Measurements from ENCODE around the gene TMED1. TPM values are rescaled to one million over a fixed set of nuclear protein-coding genes. Genes with fewer than 3 reads are reported as not detected.

The TMED1 gene
- total RNA-seq, 1 donor from 2014 or later: 20.4 TPM

DNA sequence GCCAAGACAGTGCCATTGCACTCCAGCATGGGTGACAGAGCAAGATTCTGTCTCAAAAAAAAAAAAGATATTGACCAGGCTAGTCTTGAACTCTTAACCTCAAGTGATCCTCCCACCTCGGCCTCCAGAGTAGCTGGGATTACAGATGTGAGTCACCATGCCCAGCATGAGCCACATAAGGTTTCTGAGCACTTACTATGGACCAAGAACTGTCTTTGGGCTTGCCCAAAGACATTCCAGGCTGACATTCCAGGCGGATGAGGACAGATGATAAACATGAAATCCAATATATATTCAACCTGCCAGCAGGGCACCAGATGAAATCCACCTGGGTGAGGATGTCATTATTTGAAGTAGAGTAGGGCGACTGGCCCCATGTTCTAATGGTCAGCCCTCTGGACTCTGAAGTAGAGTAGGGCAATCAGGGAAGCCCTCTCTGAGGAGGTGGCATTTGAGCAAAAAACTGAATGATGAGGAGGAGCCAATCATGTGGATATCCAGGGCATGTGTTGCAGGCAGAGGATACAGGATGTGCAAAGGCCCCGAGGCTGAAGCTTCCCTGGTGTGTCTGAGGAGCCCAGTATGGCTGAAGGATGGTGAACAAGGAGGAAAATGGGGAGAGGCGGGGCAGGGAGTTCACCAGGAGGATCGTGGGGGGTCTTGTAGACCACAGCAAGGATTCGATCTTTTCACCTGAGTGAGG is 16.2 kb upstream of the TMED1 start:
- H3K4me1 ChIP-seq: no peaks in the 10 kb centered on the region
- no peak overlapping the region for H3K27ac ChIP-seq
- H3K4me3 ChIP-seq: no peak overlapping the region
- no peaks in the 10 kb centered on the region for H3K9me3 ChIP-seq
- intact Hi-C loops (cut with DNase I): no loop called here
- TF ChIP-seq POLR2AphosphoS5 (IDR thresholded peaks at IDR 0.05; ENCODE audit: insufficient read depth in 1 of 2, low read depth in 1 of 2): no peak
- no peak for TF ChIP-seq POLR2A (IDR thresholded peaks at IDR 0.05)
- TF ChIP-seq, protein P1, sequence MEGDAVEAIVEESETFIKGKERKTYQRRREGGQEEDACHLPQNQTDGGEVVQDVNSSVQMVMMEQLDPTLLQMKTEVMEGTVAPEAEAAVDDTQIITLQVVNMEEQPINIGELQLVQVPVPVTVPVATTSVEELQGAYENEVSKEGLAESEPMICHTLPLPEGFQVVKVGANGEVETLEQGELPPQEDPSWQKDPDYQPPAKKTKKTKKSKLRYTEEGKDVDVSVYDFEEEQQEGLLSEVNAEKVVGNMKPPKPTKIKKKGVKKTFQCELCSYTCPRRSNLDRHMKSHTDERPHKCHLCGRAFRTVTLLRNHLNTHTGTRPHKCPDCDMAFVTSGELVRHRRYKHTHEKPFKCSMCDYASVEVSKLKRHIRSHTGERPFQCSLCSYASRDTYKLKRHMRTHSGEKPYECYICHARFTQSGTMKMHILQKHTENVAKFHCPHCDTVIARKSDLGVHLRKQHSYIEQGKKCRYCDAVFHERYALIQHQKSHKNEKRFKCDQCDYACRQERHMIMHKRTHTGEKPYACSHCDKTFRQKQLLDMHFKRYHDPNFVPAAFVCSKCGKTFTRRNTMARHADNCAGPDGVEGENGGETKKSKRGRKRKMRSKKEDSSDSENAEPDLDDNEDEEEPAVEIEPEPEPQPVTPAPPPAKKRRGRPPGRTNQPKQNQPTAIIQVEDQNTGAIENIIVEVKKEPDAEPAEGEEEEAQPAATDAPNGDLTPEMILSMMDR (IDR thresholded peaks at IDR 0.05): no peak
- no peaks in the 10 kb centered on the region for H3K36me3 ChIP-seq
- no peaks in the 10 kb centered on the region for H3K27me3 ChIP-seq
- DNase-seq (ENCODE audit: extremely low spot score in 2 of 2): no peak

DNA sequence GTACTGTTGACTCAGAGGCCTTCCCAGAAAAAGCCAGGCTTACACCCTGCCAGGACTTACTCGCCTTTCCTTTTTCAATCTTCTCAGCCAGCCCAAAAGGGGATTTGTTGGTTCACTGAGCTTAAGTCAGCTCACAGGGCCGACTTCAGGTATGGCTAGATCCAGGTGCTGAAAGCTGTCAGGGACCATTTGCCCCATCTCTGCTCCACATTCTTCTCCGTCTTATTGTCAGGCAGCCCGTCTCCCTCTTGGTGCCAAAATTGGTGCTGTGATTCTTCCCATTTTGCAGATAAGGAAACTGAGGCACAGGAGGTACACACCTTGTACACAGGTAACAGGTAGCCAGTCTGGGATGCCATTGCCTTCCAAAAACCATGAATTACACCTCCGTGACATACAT is 14.6 kb upstream of the TMED1 start:
- H3K4me1 ChIP-seq: no peaks in the 10 kb centered on the region
- no peaks in the 10 kb centered on the region for H3K36me3 ChIP-seq
- no peaks in the 10 kb centered on the region for H3K9me3 ChIP-seq
- TF ChIP-seq, protein P1 (IDR thresholded peaks at IDR 0.05): no peak
- no peak for TF ChIP-seq POLR2AphosphoS5 (IDR thresholded peaks at IDR 0.05; ENCODE audit: insufficient read depth in 1 of 2, low read depth in 1 of 2)
- no peak for TF ChIP-seq POLR2A (IDR thresholded peaks at IDR 0.05)
- DNase-seq (ENCODE audit: extremely low spot score in 2 of 2): no peak
- no peaks in the 10 kb centered on the region for H3K27me3 ChIP-seq
- H3K4me3 ChIP-seq: no peak overlapping the region
- H3K27ac ChIP-seq: no peak overlapping the region
- intact Hi-C loops (cut with DNase I): no loop called here

DNA sequence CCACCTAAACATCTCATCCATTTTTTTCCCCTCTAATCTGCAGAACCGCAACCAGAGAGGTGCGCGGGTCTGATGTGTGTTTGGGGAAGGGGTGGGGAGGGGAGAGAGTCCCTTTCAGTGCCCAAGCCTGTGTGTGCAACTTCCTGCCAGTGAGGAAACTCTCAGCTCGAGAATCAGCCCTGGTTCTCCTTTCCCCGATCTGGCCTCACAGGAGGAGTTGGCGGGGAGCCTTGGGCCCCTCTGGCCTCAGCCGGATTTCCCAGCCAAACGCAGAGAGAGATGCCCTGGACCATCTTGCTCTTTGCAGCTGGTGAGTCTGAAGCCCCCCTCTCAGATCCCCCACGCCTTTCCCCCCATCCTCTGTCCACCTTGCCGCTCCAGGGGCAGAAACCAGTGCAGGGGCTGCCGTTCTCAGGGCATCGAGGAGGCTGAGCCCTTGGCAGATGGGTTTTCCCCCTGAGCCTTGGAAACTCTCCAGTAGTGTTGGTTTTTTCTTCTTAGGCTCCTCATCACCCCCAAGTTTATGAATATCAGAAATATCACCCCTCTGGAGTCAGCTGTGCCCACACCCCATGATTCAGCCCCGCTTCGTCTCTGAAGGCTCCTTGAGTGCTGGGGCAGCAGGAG is 12.3 kb upstream of the TMED1 start, which contains the start of gene C19orf38:
Gene C19orf38, plus strand, starts transcription at position 186 of the 627 bp plus-strand sequence. Its CDS starts 94 bp downstream, at position 280.
- no peaks in the 10 kb centered on the region for H3K9me3 ChIP-seq
- H3K27ac ChIP-seq: no peak within 1 kb of the TSS
- no peaks in the 10 kb centered on the region for H3K27me3 ChIP-seq
- peak within 1 kb of the TSS in 1 of 2 donors; percentile 16 for H3K4me3 ChIP-seq
- no peaks in the 10 kb centered on the region for H3K4me1 ChIP-seq
- intact Hi-C loops (cut with DNase I): no loop called here
- no peak for DNase-seq (ENCODE audit: extremely low spot score in 2 of 2)
- TF ChIP-seq, protein P1 (IDR thresholded peaks at IDR 0.05): no peak
- no peak for TF ChIP-seq POLR2A (IDR thresholded peaks at IDR 0.05)
- TF ChIP-seq POLR2AphosphoS5 (IDR thresholded peaks at IDR 0.05; ENCODE audit: insufficient read depth in 1 of 2, low read depth in 1 of 2): no peak
- H3K36me3 ChIP-seq: no peaks in the 10 kb centered on the region

DNA sequence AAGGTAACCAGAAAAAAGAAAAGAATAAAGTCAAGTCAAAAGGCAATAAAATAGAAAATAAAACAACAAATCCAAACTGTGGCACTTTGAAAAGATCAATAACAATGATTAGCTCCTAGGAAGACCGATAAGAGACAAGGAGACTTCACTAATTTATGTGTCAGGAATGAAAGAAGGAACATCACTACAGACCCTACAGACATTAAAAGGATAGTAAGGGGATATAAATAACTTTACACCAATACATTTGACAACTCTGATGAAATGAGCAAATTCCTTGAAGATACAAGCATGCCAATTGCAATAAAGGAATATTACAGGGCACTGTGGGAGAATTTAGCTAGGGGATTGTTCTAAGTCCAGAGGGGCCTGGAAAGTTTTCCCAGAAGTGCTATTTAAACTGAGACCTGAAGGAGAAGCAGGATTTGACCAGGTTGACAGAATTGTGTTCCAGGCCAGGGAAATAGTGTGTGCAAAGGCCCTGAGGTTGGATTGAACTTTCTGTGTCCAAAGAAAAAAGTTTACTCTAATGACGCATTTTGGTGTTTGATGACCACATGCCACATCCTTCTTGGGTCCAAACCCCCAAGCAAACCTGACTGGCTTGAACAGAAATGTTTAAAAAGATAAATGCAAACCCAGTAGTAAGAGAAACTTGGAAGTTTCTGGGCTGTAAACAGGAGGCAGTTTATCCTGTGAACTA is 10.6 kb upstream of the TMED1 start:
- no peaks in the 10 kb centered on the region for H3K4me1 ChIP-seq
- no peaks in the 10 kb centered on the region for H3K9me3 ChIP-seq
- intact Hi-C loops (cut with DNase I): no loop called here
- H3K27me3 ChIP-seq: no peaks in the 10 kb centered on the region
- TF ChIP-seq POLR2AphosphoS5 (IDR thresholded peaks at IDR 0.05; ENCODE audit: insufficient read depth in 1 of 2, low read depth in 1 of 2) (no peak), POLR2A (IDR thresholded peaks at IDR 0.05) (no peak)
- TF ChIP-seq, protein P1 (IDR thresholded peaks at IDR 0.05): no peak
- H3K36me3 ChIP-seq: no peaks in the 10 kb centered on the region
- H3K4me3 ChIP-seq: no peak overlapping the region
- DNase-seq (ENCODE audit: extremely low spot score in 2 of 2): no peak
- no peak overlapping the region for H3K27ac ChIP-seq

Data from vagina (tissue), 2 donors.